SK-N-SH treated with all-trans-retinoic acid at 6 μM for 48 hours (cell line): Measurements from ENCODE around the gene HEATR3.

Experiments used
- ARNTL ChIP-seq: fragments of 450-650 bp; formaldehyde crosslinking; IDR thresholded peaks from 2 replicates; pipeline ENCODE4 v1.5.0; 2020; ENCODE audit warnings: low read depth, mild to moderate bottlenecking, moderate library complexity, borderline replicate concordance
- BACH2 ChIP-seq: fragments of 250-450 bp; sonication (Bioruptor Pico); IDR thresholded peaks from 2 replicates; pipeline ENCODE4 v1.9.0; 2021; ENCODE audit warnings: mild to moderate bottlenecking, borderline replicate concordance
- RARB ChIP-seq: fragments of 250-450 bp; sonication (Bioruptor Pico); IDR thresholded peaks from 2 replicates; pipeline ENCODE4 v1.8.0; 2021; ENCODE audit warnings: mild to moderate bottlenecking, moderate library complexity
- ZC3H10 ChIP-seq: fragments of 250-450 bp; sonication (Bioruptor Pico); IDR thresholded peaks from 2 replicates; pipeline ENCODE4 v1.5.1; 2021; ENCODE audit warnings: mild to moderate bottlenecking, moderate library complexity
- ZFP30 ChIP-seq: fragments of 450-650 bp; formaldehyde crosslinking; IDR thresholded peaks from 2 replicates; pipeline ENCODE4 v1.5.0; 2022; ENCODE audit warnings: mild to moderate bottlenecking, moderate library complexity
- TF ChIP-seq, protein P1 (sequence below): fragments of 250-450 bp; sonication (Bioruptor Pico); IDR thresholded peaks from 2 replicates; pipeline ENCODE4 v1.5.0; 2020; ENCODE audit warnings: mild to moderate bottlenecking, moderate library complexity

DNA sequence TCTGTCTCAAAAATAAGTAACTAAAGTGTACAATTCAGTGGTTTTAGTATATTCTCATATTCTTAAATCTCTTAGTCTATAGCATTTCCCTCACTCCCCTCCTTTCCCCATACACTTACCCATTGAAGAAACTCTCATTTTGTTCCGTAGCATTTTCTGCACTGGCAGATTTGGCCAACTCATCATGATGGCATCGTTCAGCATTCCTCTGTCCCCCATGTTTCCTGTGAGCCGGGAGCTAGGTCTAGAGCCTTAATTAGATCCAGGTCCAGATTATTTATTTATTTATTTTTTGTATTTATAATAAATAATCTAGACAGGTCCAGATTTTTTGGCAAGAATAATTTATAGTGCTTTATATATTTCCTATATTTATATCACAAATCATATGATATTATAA is 31.0 kb downstream of the HEATR3 start:
- no peak for TF ChIP-seq RARB (CRISPR knock-in tag)
- TF ChIP-seq ARNTL (CRISPR knock-in tag): no peak
- no peak for TF ChIP-seq BACH2
- TF ChIP-seq, protein P1, sequence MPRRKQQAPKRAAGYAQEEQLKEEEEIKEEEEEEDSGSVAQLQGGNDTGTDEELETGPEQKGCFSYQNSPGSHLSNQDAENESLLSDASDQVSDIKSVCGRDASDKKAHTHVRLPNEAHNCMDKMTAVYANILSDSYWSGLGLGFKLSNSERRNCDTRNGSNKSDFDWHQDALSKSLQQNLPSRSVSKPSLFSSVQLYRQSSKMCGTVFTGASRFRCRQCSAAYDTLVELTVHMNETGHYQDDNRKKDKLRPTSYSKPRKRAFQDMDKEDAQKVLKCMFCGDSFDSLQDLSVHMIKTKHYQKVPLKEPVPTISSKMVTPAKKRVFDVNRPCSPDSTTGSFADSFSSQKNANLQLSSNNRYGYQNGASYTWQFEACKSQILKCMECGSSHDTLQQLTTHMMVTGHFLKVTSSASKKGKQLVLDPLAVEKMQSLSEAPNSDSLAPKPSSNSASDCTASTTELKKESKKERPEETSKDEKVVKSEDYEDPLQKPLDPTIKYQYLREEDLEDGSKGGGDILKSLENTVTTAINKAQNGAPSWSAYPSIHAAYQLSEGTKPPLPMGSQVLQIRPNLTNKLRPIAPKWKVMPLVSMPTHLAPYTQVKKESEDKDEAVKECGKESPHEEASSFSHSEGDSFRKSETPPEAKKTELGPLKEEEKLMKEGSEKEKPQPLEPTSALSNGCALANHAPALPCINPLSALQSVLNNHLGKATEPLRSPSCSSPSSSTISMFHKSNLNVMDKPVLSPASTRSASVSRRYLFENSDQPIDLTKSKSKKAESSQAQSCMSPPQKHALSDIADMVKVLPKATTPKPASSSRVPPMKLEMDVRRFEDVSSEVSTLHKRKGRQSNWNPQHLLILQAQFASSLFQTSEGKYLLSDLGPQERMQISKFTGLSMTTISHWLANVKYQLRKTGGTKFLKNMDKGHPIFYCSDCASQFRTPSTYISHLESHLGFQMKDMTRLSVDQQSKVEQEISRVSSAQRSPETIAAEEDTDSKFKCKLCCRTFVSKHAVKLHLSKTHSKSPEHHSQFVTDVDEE (CRISPR knock-in tag): no peak
- no peak for TF ChIP-seq ZC3H10
- no peak for TF ChIP-seq ZFP30 (CRISPR knock-in tag)
